Stimulated activated CD8-positive, alpha-beta memory T cell treated with anti-CD3 and anti-CD28 coated beads, Interleukin-7, amount 100 ng/mL, for 24 hours (primary cell): ENCODE measurements around the gene BTN3A1.
"Not testable (repeated sequence)": the region's sequence is repeated elsewhere in the genome, so short reads cannot be mapped to it uniquely, and the experiment has no call there.

Source experiments
- DNase-seq: peaks from one replicate; pipeline ENCODE4 v3.0.0-alpha.2; 2020; ENCODE audit warnings: low read depth

BTN3A1 gene

GRCh38 chr6:26401987-26402658 is at the start of gene BTN3A1:
Gene BTN3A1, plus strand, starts transcription at chr6:26402275. Its CDS starts 3,289 bp downstream, at chr6:26405564.
- DNase-seq: peak; percentile 48

- DNase-seq: no peak
Measured at GRCh38 chr6:26352315-26352714, 49.8 kb upstream of the BTN3A1 start.

- no peak for DNase-seq
Measured at GRCh38 chr6:26354162-26354561, 47.9 kb upstream of the BTN3A1 start.

- DNase-seq: no peak
Measured at GRCh38 chr6:26355366-26355765, 46.7 kb upstream of the BTN3A1 start.

- DNase-seq: not testable (repeated sequence)
Measured at GRCh38 chr6:26357543-26357942, 44.5 kb upstream of the BTN3A1 start.

GRCh38 chr6:26358511-26358981 is 43.5 kb upstream of the BTN3A1 start:
- DNase-seq: no peak

- no peak for DNase-seq
Measured at GRCh38 chr6:26359765-26360164, 42.3 kb upstream of the BTN3A1 start.

- no peak for DNase-seq
Measured at GRCh38 chr6:26360451-26361416, 41.3 kb upstream of the BTN3A1 start.

- no peak for DNase-seq
Measured at GRCh38 chr6:26361544-26361943, 40.5 kb upstream of the BTN3A1 start.

GRCh38 chr6:26362093-26362835 is 39.8 kb upstream of the BTN3A1 start:
- no peak for DNase-seq

- DNase-seq: no peak
Measured at GRCh38 chr6:26362836-26363220, 39.2 kb upstream of the BTN3A1 start.

- no peak for DNase-seq
Measured at GRCh38 chr6:26363882-26364701, 38.0 kb upstream of the BTN3A1 start.

GRCh38 chr6:26365633-26365995 is 36.5 kb upstream of the BTN3A1 start:
- no peak for DNase-seq

GRCh38 chr6:26366504-26366903 is 35.6 kb upstream of the BTN3A1 start:
- no peak for DNase-seq

GRCh38 chr6:26367114-26367513 is 35.0 kb upstream of the BTN3A1 start:
- no peak for DNase-seq

GRCh38 chr6:26371813-26372212 is 30.3 kb upstream of the BTN3A1 start:
- not testable (repeated sequence) for DNase-seq

GRCh38 chr6:26372308-26373144 is 29.5 kb upstream of the BTN3A1 start:
- DNase-seq: no peak

GRCh38 chr6:26375270-26375669 is 26.8 kb upstream of the BTN3A1 start:
- DNase-seq: no peak

- DNase-seq: no peak
Measured at GRCh38 chr6:26377719-26378118, 24.4 kb upstream of the BTN3A1 start.

GRCh38 chr6:26378143-26378542 is 23.9 kb upstream of the BTN3A1 start:
- DNase-seq: not testable (repeated sequence)

- no peak for DNase-seq
Measured at GRCh38 chr6:26379292-26379691, 22.8 kb upstream of the BTN3A1 start.
